Activated T-cell treated with anti-CD3 and anti-CD28 coated beads, Interleukin-2, amount 50 U/mL, for 4 hours (primary cell): ENCODE results near the gene LRCH4. TPM values are rescaled to one million over a fixed set of nuclear protein-coding genes. Genes with fewer than 3 reads are reported as not detected.
"Not testable (repeated sequence)": the region's sequence is repeated elsewhere in the genome, so short reads cannot be mapped to it uniquely, and the experiment has no call there.

Experiments used
- ATAC-seq, 2 donors: fragments of 200-7000 bp; cut with Tn5 transposase; one replicate each; pipeline ENCODE4 v1.10.0; 2021
- DNase-seq: peaks from one replicate; pipeline ENCODE4 v3.0.0-alpha.2; 2020
- H3K27me3 Mint-ChIP-seq: one replicate; pipeline ENCODE4 v1.8.0; 2021; ENCODE audit warnings: low read depth, mixed read lengths
- H3K36me3 Mint-ChIP-seq: one replicate; pipeline ENCODE4 v1.8.0; 2022; ENCODE audit warnings: mixed read lengths; ENCODE audit not compliant: insufficient read depth
- H3K4me1 Mint-ChIP-seq: one replicate; pipeline ENCODE4 v1.8.0; 2021; ENCODE audit warnings: low read depth, mixed read lengths
- H3K4me3 Mint-ChIP-seq: one replicate; pipeline ENCODE4 v1.8.0; 2021; ENCODE audit warnings: mild to moderate bottlenecking, moderate library complexity, mixed read lengths
- H3K9me3 Mint-ChIP-seq: one replicate; pipeline ENCODE4 v1.8.0; 2021; ENCODE audit warnings: mixed read lengths
- total RNA-seq, 3 donors: library from RNA; stranded (reverse); gene quantifications; one replicate each; pipeline ENCODE4 v1.2.1, GENCODE V29; 2021

LRCH4 gene
- total RNA-seq, 3 donors from 2014 or later: 69.3 to 75.5 (median 73.1) TPM

DNA sequence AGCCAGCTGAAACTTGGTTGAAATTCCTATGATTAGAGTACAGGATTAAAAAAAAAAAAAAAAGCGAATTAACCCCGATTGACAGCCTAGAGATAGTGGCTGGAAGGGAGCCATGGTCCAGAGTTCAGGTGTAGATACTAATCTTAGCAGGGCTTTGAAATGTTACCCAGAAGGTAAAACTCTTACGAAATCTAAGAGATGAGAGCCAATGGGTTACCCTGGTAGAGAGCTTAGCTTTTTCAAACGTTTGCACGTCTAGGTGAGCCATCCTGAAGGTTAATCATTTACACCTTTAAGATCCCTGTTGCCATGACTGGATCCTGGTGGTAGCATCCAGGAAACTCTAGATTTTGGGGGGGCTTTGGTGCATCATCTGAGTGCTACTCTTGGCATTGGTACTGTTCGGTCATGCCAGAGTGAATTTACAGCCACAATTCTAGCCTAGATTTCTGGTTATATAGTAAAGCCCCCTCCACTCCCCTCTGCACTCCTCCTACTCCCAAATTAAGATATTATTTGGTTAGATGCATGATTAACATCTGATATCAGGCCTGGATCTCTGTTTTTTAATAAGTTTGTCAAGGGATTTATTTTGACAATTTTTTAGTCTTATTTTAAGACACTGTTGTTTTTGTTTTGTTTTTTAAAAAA is 45.7 kb downstream of the LRCH4 start:
- Mint-ChIP-seq H3K36me3 (peaks cover 3% of the 10 kb centered on the region), H3K4me1 (peaks cover 62% of the 10 kb centered on the region), H3K4me3 (peak overlapping the region; percentile 98), H3K9me3 (no peaks in the 10 kb centered on the region), H3K27me3 (no peaks in the 10 kb centered on the region)
- ATAC-seq (no peak), DNase-seq (no peak)

GRCh38 chr7:100539436-100540006 is 46.4 kb downstream of the LRCH4 start:
- Mint-ChIP-seq H3K36me3 (peaks cover 3% of the 10 kb centered on the region), H3K9me3 (no peaks in the 10 kb centered on the region), H3K4me1 (peaks cover 55% of the 10 kb centered on the region), H3K4me3 (peak overlapping the region; percentile 98), H3K27me3 (no peaks in the 10 kb centered on the region)
- DNase-seq (no peak), ATAC-seq (no peak)

DNA sequence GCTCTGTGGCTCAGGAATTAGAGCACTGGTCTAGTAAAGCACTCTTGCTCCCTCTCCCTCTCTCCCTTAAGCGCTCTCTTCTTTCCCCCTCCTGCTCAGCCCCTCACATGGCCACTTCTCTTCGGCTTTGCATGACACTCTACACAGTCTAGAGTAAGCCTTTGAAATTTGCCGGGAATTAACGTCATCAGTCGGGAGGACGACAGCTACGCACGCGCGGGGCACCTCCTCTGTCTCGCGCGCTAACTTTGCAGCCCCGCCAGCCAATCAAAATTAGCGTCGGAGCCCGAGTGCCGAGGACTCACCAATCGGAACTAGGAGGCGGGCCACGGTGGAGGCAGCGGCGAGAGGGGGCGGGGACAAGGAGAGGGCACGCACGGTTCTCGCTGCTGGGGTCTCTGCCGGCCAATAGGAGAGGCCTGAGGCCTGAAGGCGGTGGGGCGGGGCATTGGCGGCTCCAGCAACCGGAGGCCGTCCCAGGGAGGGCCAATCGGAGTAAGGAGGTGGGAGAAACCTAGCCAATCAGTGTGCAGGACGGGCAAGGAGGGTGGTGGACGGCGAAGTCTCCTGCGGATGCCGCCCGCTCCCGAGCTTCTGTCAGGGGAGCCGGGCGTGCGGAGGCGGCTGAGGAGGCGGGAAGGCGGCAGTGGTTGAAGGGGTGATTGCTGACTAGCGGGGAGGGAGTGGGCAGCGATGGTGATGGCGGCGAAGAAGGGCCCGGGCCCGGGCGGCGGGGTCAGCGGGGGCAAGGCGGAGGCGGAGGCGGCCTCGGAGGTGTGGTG is 47.1 kb downstream of the LRCH4 start, which contains the start of gene AGFG2:
Gene AGFG2, plus strand, starts transcription at position 550 of the 782 bp plus-strand sequence. Its CDS starts 144 bp downstream, at position 694.
- no peaks in the 10 kb centered on the region for H3K27me3 Mint-ChIP-seq
- H3K4me3 Mint-ChIP-seq: peak within 1 kb of the TSS; percentile 98
- no peaks in the 10 kb centered on the region for H3K9me3 Mint-ChIP-seq
- no peaks in the 10 kb centered on the region for H3K36me3 Mint-ChIP-seq
- DNase-seq (peak; percentile 100), ATAC-seq (peak; percentile 94 to 97)
- peaks cover 48% of the 10 kb centered on the region for H3K4me1 Mint-ChIP-seq

- Mint-ChIP-seq H3K9me3 (no peaks in the 10 kb centered on the region), H3K4me1 (peaks cover 43% of the 10 kb centered on the region), H3K4me3 (peak overlapping the region; percentile 98), H3K36me3 (no peaks in the 10 kb centered on the region), H3K27me3 (no peaks in the 10 kb centered on the region)
- ATAC-seq (no peak), DNase-seq (no peak)
These were observed 47.6 kb downstream of the LRCH4 start for GRCh38 chr7:100538348-100538653.

- not testable (repeated sequence) for ATAC-seq, H3K27me3 Mint-ChIP-seq, H3K4me3 Mint-ChIP-seq, H3K36me3 Mint-ChIP-seq, H3K9me3 Mint-ChIP-seq, DNase-seq
- peaks cover 28% of the 10 kb centered on the region for H3K4me1 Mint-ChIP-seq
These were observed 49.2 kb downstream of the LRCH4 start for GRCh38 chr7:100536695-100537094.

DNA sequence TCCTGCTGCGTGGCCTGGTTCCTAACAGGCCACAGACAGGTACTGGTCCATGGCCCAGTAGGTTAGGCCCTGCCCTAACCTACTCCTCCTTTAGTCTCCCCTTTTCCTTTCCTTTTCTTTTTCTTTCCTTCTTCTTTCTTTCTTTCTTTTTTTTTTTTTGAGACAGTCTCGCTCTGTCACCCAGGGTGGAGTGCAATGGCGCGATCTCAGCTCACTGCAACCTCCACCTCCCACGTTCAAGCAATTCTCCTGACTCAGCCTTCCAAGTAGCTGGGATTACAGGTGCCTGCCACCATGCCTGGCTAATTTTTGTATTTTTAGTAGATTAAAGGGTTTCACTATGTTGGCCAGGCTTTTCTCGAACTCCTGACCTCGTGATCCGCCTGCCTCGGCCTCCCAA is 49.9 kb downstream of the LRCH4 start:
- not testable (repeated sequence) for H3K4me3 Mint-ChIP-seq, DNase-seq, H3K27me3 Mint-ChIP-seq, H3K36me3 Mint-ChIP-seq, H3K9me3 Mint-ChIP-seq, ATAC-seq
- H3K4me1 Mint-ChIP-seq: peaks cover 20% of the 10 kb centered on the region

DNA sequence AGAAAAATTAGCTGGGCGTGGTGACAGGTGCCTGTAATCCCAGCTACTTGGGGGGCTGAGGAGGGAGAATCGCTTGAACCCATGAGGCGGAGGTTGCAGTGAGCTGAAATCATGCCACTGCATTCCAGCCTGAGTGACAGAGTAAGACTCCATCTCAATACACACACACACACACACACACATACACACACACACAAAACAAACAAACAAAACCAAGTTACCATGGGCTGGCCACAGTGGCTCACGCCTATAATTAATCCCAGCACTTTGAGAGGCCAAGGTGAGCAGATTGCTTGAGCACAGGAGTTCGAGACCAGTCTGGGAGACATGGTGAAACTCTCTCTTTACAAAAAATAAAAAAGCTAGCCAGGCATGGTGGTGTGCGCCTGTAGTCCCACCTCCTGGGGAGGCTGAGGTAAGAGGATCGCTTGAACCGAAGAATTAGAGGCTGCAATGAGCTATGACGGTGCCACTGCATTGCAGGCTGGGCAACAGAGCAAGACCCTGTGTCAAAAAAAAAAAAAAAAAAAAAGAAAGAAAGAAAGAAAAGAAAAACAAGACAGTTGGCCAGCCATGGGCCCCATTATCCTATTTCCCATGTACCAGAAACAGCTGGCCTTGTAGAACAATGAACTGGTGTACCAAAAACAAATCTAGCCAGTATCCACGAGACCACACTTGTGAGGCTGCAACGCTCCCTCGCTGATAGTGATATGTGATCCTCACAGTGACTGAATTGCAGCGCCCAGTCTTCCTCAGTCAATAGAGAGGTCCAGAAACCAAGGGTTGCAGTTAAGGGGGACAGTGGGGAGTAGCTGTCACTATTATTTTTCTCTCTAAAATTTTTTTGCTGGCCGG is 53.5 kb downstream of the LRCH4 start:
- DNase-seq (no peak), ATAC-seq (no peak)
- Mint-ChIP-seq H3K27me3 (no peaks in the 10 kb centered on the region), H3K36me3 (no peaks in the 10 kb centered on the region), H3K4me1 (peaks cover under 1% of the 10 kb centered on the region), H3K9me3 (no peaks in the 10 kb centered on the region), H3K4me3 (no peak overlapping the region)

DNA sequence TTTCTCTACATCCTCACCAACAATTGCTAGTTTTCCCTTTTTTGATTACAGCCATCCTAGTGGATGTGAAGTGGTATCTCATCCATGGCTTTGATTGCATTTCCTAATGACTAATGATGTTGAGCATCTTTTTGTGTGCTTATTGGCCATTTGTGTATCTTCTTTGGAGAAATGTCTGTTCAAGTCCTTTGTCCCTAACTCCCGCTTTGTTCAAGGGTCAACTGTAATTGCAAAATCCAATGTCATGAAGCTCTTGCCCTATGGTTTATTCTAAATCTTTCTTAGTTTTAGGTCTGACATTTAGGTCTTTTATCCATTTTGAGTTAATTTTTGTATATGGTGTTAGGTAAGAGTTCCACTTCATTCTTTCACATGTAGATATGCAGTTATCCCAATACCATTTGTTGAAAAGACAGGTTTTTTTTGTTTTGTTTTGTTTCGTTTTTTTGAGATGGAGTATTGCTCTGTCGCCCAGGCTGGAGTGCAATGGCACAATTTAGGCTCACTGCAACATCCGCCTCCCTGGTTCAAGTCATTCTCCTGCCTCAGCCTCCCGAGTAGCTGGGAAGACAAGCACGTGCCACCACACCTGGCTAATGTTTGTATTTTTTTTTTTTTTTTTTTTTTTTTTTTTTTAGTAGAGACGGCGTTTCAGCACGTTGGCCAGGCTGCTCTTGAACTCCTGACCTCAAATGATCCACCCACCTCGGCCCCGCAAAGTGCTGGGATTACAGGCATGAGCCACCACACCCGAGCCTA is 57.6 kb downstream of the LRCH4 start:
- not testable (repeated sequence) for H3K9me3 Mint-ChIP-seq, ATAC-seq, H3K27me3 Mint-ChIP-seq, H3K4me1 Mint-ChIP-seq, DNase-seq, H3K4me3 Mint-ChIP-seq, H3K36me3 Mint-ChIP-seq

Other genes starting within 250 kb of the LRCH4 start
- gene PILRB, start 228.0 kb downstream of the LRCH4 start, total RNA-seq: 10 to 100 TPM; 29.2 to 48.8 (median 34.3) TPM
- 1 to 10 TPM in 2 of 3 donors, under 1 TPM in 1; 0.38 to 6.6 (median 1.1) TPM for gene PILRA, start 212.6 kb downstream of the LRCH4 start, total RNA-seq
- gene ZCWPW1, start 157.4 kb downstream of the LRCH4 start, total RNA-seq: 1 to 10 TPM; 4.2 to 5.1 (median 4.8) TPM
- 10 to 100 TPM; 82.4 to 87.2 (median 84.4) TPM for gene MEPCE, start 156.3 kb downstream of the LRCH4 start, total RNA-seq
- gene PPP1R35, start 149.6 kb downstream of the LRCH4 start, total RNA-seq: 10 to 100 TPM; 36.3 to 42.6 (median 37.4) TPM
- under 1 TPM; 0.26 to 0.46 (median 0.41) TPM for gene SPACDR, start 121.9 kb downstream of the LRCH4 start, total RNA-seq
- gene TSC22D4, start 106.9 kb downstream of the LRCH4 start, total RNA-seq: 10 to 100 TPM; 65.4 to 81.9 (median 81.5) TPM
- under 1 TPM; 0.11 to 0.33 (median 0.18) TPM for gene NYAP1, start 102.2 kb downstream of the LRCH4 start, total RNA-seq
- 10 to 100 TPM; 58.6 to 72.0 (median 65.9) TPM for gene AGFG2, start 46.9 kb downstream of the LRCH4 start, total RNA-seq
- 1 to 10 TPM; 6.2 to 8.1 (median 7.6) TPM for gene SAP25, start 12.2 kb downstream of the LRCH4 start, total RNA-seq
- under 1 TPM; 0.14 to 0.40 (median 0.34) TPM for gene FBXO24, start 199 bp upstream of the LRCH4 start, total RNA-seq
- 1 to 10 TPM; 1.4 to 3.1 (median 2.0) TPM for gene PCOLCE, start 16.2 kb upstream of the LRCH4 start, total RNA-seq
- 1 to 10 TPM; 7.8 to 8.4 (median 7.9) TPM for gene MOSPD3, start 26.4 kb upstream of the LRCH4 start, total RNA-seq
- 10 to 100 TPM; 11.8 to 16.1 (median 15.4) TPM for gene TFR2, start 55.4 kb upstream of the LRCH4 start, total RNA-seq
- gene ACTL6B, start 70.3 kb upstream of the LRCH4 start, total RNA-seq: not detected
- gene GNB2, start 87.6 kb upstream of the LRCH4 start, total RNA-seq: 100 to 1,000 TPM; 209 to 231 (median 215) TPM
- 10 to 100 TPM; 56.2 to 88.3 (median 58.0) TPM for gene GIGYF1, start 108.1 kb upstream of the LRCH4 start, total RNA-seq
- gene POP7, start 120.0 kb upstream of the LRCH4 start, total RNA-seq: 100 to 1,000 TPM in 1 of 3 donors, 10 to 100 TPM in 2; 77.3 to 106 (median 85.9) TPM
- gene EPO, start 134.3 kb upstream of the LRCH4 start, total RNA-seq: not detected
- not detected for gene ZAN, start 147.5 kb upstream of the LRCH4 start, total RNA-seq
- 1 to 10 TPM; 1.5 to 3.9 (median 2.6) TPM for gene EPHB4, start 241.4 kb upstream of the LRCH4 start, total RNA-seq